H1 (cell line): Measurements from ENCODE around the gene DBNL. TPM values are rescaled to one million over a fixed set of nuclear protein-coding genes. Genes with fewer than 3 reads are reported as not detected.

Source experiments
- BACH1 ChIP-seq: IDR thresholded peaks from 2 replicates; pipeline ENCODE4 v1.6.1; 2012; ENCODE audit warnings: low read length, improper control_type of control experiment
- CBX8 ChIP-seq: fragments of 300-800, 300-1000 bp; sonication (generic); IDR thresholded peaks from 2 replicates; pipeline ENCODE4 v1.7.1; 2016; ENCODE audit warnings: low read depth, low read length, borderline replicate concordance
- CREB1 ChIP-seq: IDR thresholded peaks from 2 replicates; pipeline ENCODE4 v1.6.1; 2012; ENCODE audit warnings: inconsistent platforms
- JUN ChIP-seq: IDR thresholded peaks from 2 replicates; pipeline ENCODE4 v1.6.1; 2011; ENCODE audit warnings: low read depth, mild to moderate bottlenecking, improper control_type of control experiment, low read length
- SP1 ChIP-seq: IDR thresholded peaks from 2 replicates; pipeline ENCODE4 v1.6.1; 2011; ENCODE audit warnings: low read depth, low read length
- ZNF274 ChIP-seq: IDR thresholded peaks from 2 replicates; pipeline ENCODE4 v1.7.0; 2012; ENCODE audit warnings: low read length, borderline replicate concordance; ENCODE audit errors: extremely low read depth
- polyA plus RNA-seq, 7 experiments: library from polyadenylated mRNA; depleted of rRNA in 3 of 7; stranded (reverse) in 5 of 7; unstranded in 2 of 7; fragments of >200 nt in 5 of 7; fragments of 200-250 nt in 2 of 7; gene quantifications; 1 replicate in 5 of 7; 2 replicates in 1 of 7; 4 replicates in 1 of 7; pipeline versions ENCODE4 v1.2.1 to v1.2.3, GENCODE V29; 2011 to 2013; ENCODE audit warnings: missing spikeins in 2 of 7, mixed read lengths in 2 of 7
- total RNA-seq: library from RNA; stranded (reverse); fragmentation: NEBNext Ultra II Directional; extraction: Animal tissue kit (Norgen Biotek cat#: 25700); gene quantifications from 2 replicates; pipeline ENCODE4 v1.2.1, GENCODE V29; 2021
- TF ChIP-seq, protein P1 (sequence below): fragments of 300-600 bp; sonication (generic); IDR thresholded peaks from 2 replicates; pipeline ENCODE4 v1.7.1; 2012; ENCODE audit warnings: low read length, moderate library complexity, mild to moderate bottlenecking, inconsistent platforms; ENCODE audit not compliant: insufficient replicate concordance
- TF ChIP-seq, protein P2 (sequence below): IDR thresholded peaks from 2 replicates; pipeline ENCODE4 v1.6.1; 2012; ENCODE audit warnings: low read length, inconsistent platforms

DBNL gene
- total and polyA plus RNA-seq, 2 of the 8 experiments (the other 6 are each of a cell fraction or from before 2014, with no cell fraction given), result 30.9 to 56.6 TPM

DNA sequence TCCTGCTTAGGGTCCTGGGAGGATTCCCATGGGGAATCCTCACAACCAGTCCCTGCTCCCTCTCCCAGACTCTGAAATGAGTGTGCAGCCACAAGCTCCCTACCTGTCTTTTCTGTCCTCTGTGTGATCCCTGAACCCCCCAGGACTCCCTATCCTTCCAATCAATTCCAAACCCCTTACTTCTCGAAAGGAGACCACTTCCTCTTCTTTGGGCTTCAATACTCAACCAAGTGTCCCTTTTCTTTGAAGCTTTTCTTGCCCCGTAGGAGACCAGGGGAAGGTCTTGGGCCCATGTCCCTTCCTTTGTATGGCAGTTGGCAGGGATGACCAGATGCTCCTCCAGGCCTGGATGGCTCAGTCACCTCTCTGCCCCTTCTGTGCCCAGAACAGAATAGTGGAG lies 61.3 kb downstream of the DBNL start (continued):
- TF ChIP-seq, protein P1, sequence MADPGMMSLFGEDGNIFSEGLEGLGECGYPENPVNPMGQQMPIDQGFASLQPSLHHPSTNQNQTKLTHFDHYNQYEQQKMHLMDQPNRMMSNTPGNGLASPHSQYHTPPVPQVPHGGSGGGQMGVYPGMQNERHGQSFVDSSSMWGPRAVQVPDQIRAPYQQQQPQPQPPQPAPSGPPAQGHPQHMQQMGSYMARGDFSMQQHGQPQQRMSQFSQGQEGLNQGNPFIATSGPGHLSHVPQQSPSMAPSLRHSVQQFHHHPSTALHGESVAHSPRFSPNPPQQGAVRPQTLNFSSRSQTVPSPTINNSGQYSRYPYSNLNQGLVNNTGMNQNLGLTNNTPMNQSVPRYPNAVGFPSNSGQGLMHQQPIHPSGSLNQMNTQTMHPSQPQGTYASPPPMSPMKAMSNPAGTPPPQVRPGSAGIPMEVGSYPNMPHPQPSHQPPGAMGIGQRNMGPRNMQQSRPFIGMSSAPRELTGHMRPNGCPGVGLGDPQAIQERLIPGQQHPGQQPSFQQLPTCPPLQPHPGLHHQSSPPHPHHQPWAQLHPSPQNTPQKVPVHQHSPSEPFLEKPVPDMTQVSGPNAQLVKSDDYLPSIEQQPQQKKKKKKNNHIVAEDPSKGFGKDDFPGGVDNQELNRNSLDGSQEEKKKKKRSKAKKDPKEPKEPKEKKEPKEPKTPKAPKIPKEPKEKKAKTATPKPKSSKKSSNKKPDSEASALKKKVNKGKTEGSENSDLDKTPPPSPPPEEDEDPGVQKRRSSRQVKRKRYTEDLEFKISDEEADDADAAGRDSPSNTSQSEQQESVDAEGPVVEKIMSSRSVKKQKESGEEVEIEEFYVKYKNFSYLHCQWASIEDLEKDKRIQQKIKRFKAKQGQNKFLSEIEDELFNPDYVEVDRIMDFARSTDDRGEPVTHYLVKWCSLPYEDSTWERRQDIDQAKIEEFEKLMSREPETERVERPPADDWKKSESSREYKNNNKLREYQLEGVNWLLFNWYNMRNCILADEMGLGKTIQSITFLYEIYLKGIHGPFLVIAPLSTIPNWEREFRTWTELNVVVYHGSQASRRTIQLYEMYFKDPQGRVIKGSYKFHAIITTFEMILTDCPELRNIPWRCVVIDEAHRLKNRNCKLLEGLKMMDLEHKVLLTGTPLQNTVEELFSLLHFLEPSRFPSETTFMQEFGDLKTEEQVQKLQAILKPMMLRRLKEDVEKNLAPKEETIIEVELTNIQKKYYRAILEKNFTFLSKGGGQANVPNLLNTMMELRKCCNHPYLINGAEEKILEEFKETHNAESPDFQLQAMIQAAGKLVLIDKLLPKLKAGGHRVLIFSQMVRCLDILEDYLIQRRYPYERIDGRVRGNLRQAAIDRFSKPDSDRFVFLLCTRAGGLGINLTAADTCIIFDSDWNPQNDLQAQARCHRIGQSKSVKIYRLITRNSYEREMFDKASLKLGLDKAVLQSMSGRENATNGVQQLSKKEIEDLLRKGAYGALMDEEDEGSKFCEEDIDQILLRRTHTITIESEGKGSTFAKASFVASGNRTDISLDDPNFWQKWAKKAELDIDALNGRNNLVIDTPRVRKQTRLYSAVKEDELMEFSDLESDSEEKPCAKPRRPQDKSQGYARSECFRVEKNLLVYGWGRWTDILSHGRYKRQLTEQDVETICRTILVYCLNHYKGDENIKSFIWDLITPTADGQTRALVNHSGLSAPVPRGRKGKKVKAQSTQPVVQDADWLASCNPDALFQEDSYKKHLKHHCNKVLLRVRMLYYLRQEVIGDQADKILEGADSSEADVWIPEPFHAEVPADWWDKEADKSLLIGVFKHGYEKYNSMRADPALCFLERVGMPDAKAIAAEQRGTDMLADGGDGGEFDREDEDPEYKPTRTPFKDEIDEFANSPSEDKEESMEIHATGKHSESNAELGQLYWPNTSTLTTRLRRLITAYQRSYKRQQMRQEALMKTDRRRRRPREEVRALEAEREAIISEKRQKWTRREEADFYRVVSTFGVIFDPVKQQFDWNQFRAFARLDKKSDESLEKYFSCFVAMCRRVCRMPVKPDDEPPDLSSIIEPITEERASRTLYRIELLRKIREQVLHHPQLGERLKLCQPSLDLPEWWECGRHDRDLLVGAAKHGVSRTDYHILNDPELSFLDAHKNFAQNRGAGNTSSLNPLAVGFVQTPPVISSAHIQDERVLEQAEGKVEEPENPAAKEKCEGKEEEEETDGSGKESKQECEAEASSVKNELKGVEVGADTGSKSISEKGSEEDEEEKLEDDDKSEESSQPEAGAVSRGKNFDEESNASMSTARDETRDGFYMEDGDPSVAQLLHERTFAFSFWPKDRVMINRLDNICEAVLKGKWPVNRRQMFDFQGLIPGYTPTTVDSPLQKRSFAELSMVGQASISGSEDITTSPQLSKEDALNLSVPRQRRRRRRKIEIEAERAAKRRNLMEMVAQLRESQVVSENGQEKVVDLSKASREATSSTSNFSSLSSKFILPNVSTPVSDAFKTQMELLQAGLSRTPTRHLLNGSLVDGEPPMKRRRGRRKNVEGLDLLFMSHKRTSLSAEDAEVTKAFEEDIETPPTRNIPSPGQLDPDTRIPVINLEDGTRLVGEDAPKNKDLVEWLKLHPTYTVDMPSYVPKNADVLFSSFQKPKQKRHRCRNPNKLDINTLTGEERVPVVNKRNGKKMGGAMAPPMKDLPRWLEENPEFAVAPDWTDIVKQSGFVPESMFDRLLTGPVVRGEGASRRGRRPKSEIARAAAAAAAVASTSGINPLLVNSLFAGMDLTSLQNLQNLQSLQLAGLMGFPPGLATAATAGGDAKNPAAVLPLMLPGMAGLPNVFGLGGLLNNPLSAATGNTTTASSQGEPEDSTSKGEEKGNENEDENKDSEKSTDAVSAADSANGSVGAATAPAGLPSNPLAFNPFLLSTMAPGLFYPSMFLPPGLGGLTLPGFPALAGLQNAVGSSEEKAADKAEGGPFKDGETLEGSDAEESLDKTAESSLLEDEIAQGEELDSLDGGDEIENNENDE, result no peak
- TF ChIP-seq CBX8 (no peak), JUN (no peak), ZNF274 (no peak), BACH1 (no peak), SP1 (no peak), CREB1 (no peak)
- TF ChIP-seq, protein P2, sequence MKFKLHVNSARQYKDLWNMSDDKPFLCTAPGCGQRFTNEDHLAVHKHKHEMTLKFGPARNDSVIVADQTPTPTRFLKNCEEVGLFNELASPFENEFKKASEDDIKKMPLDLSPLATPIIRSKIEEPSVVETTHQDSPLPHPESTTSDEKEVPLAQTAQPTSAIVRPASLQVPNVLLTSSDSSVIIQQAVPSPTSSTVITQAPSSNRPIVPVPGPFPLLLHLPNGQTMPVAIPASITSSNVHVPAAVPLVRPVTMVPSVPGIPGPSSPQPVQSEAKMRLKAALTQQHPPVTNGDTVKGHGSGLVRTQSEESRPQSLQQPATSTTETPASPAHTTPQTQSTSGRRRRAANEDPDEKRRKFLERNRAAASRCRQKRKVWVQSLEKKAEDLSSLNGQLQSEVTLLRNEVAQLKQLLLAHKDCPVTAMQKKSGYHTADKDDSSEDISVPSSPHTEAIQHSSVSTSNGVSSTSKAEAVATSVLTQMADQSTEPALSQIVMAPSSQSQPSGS, result no peak
